Transverse colon (tissue), 3 donors: ENCODE data around the gene PTPA.

ENCODE experiments used
- EP300 ChIP-seq: sonication (generic); formaldehyde crosslinking; IDR thresholded peaks from one replicate; pipeline ENCODE4 v1.6.1; 2017; ENCODE audit warnings: antibody characterized with exemption, low read depth
- POLR2A ChIP-seq: fragments of 450-650 bp; IDR thresholded peaks from one replicate; pipeline ENCODE4 v1.6.1; 2016; ENCODE audit warnings: antibody characterized with exemption, mild to moderate bottlenecking, moderate library complexity
- TF ChIP-seq, protein P1 (sequence below), 5 experiments: fragments of 200-600 bp in 3 of 5; fragments of 450-650 bp in 2 of 5; sonication (generic) in 3 of 5; IDR thresholded peaks; 1 replicate in 2 of 5; 2 replicates in 3 of 5; pipeline ENCODE4 v1.5.1; 2016 to 2017; ENCODE audit warnings: antibody characterized with exemption in 5 of 5, inconsistent platforms in 3 of 5, mild to moderate bottlenecking in 2 of 5, moderate library complexity in 1 of 5

GRCh38 chr9:129069862-129070641 lies 41.2 kb upstream of the PTPA start:
- TF ChIP-seq, protein P1, sequence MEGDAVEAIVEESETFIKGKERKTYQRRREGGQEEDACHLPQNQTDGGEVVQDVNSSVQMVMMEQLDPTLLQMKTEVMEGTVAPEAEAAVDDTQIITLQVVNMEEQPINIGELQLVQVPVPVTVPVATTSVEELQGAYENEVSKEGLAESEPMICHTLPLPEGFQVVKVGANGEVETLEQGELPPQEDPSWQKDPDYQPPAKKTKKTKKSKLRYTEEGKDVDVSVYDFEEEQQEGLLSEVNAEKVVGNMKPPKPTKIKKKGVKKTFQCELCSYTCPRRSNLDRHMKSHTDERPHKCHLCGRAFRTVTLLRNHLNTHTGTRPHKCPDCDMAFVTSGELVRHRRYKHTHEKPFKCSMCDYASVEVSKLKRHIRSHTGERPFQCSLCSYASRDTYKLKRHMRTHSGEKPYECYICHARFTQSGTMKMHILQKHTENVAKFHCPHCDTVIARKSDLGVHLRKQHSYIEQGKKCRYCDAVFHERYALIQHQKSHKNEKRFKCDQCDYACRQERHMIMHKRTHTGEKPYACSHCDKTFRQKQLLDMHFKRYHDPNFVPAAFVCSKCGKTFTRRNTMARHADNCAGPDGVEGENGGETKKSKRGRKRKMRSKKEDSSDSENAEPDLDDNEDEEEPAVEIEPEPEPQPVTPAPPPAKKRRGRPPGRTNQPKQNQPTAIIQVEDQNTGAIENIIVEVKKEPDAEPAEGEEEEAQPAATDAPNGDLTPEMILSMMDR (IDR thresholded peaks at IDR 0.05), result no peak
- TF ChIP-seq EP300 (no peak), POLR2A (no peak)
